ENCODE results near the gene NCKAP5.
"Not testable (repeated sequence)": the region's sequence is repeated elsewhere in the genome, so short reads cannot be mapped to it uniquely, and the experiment has no call there.

The NCKAP5 gene

GRCh38 chr2:133252780-133253355 is 315.4 kb downstream of the NCKAP5 start:
- DNase-seq (ENCODE audit: low read depth, low spot score), result no peak
- H3K27ac ChIP-seq, result no peak overlapping the region

GRCh38 chr2:133249362-133249761 is 318.9 kb downstream of the NCKAP5 start:
- no peak for DNase-seq (ENCODE audit: low read depth, low spot score)

GRCh38 chr2:133248264-133248663 is 320.0 kb downstream of the NCKAP5 start:
- DNase-seq (ENCODE audit: low read depth, low spot score), result no peak
- no peak overlapping the region for H3K27ac ChIP-seq

More at GRCh38 chr2:133249362-133249761, 318.9 kb downstream of the NCKAP5 start:
- no peak overlapping the region for H3K27ac ChIP-seq

GRCh38 chr2:133247631-133248030 is 320.6 kb downstream of the NCKAP5 start:
- no peak overlapping the region for H3K27ac ChIP-seq
- no peak for DNase-seq (ENCODE audit: low read depth, low spot score)

GRCh38 chr2:133241224-133241571 is 327.1 kb downstream of the NCKAP5 start:
- H3K27ac ChIP-seq, result no peak overlapping the region

GRCh38 chr2:133240491-133241223 is 327.6 kb downstream of the NCKAP5 start:
- H3K27ac ChIP-seq, result no peak overlapping the region
- DNase-seq (ENCODE audit: low read depth, low spot score), result no peak

More at GRCh38 chr2:133241224-133241571, 327.1 kb downstream of the NCKAP5 start:
- DNase-seq (ENCODE audit: low read depth, low spot score), result no peak

GRCh38 chr2:133235968-133236367 is 332.3 kb downstream of the NCKAP5 start:
- DNase-seq (ENCODE audit: low read depth, low spot score), result no peak
- no peak overlapping the region for H3K27ac ChIP-seq

GRCh38 chr2:133232556-133232955 is 335.7 kb downstream of the NCKAP5 start:
- DNase-seq (ENCODE audit: low read depth, low spot score), result no peak
- no peak overlapping the region for H3K27ac ChIP-seq

GRCh38 chr2:133231264-133231663 is 337.0 kb downstream of the NCKAP5 start:
- H3K27ac ChIP-seq, result no peak overlapping the region
- no peak for DNase-seq (ENCODE audit: low read depth, low spot score)

- no peak for DNase-seq (ENCODE audit: low read depth, low spot score)
- H3K27ac ChIP-seq, result no peak overlapping the region
These were observed 338.3 kb downstream of the NCKAP5 start for GRCh38 chr2:133229974-133230373.

- no peak for DNase-seq (ENCODE audit: low read depth, low spot score)
- H3K27ac ChIP-seq, result no peak overlapping the region
These were observed 345.0 kb downstream of the NCKAP5 start for GRCh38 chr2:133223226-133223625.

- no peak overlapping the region for H3K27ac ChIP-seq
- DNase-seq (ENCODE audit: low read depth, low spot score), result no peak
These were observed 346.9 kb downstream of the NCKAP5 start for GRCh38 chr2:133221398-133221797.

- no peak for DNase-seq (ENCODE audit: low read depth, low spot score)
- H3K27ac ChIP-seq, result no peak overlapping the region
These were observed 350.1 kb downstream of the NCKAP5 start for GRCh38 chr2:133218204-133218603.

GRCh38 chr2:133215477-133215876 is 352.8 kb downstream of the NCKAP5 start:
- DNase-seq (ENCODE audit: low read depth, low spot score), result no peak

GRCh38 chr2:133213651-133214050 is 354.6 kb downstream of the NCKAP5 start:
- H3K27ac ChIP-seq, result no peak overlapping the region
- DNase-seq (ENCODE audit: low read depth, low spot score), result no peak

More at GRCh38 chr2:133215477-133215876, 352.8 kb downstream of the NCKAP5 start:
- no peak overlapping the region for H3K27ac ChIP-seq

GRCh38 chr2:133209325-133209724 is 358.9 kb downstream of the NCKAP5 start:
- no peak for DNase-seq (ENCODE audit: low read depth, low spot score)
- H3K27ac ChIP-seq, result no peak overlapping the region

GRCh38 chr2:133206666-133207065 is 361.6 kb downstream of the NCKAP5 start:
- DNase-seq (ENCODE audit: low read depth, low spot score); H3K27ac ChIP-seq: not testable (repeated sequence)

- H3K27ac ChIP-seq, result no peak overlapping the region
- DNase-seq (ENCODE audit: low read depth, low spot score), result no peak
These were observed 363.8 kb downstream of the NCKAP5 start for GRCh38 chr2:133204421-133204820.

GRCh38 chr2:133200684-133201421 is 367.4 kb downstream of the NCKAP5 start:
- peak; percentile 77 for DNase-seq (ENCODE audit: low read depth, low spot score)
- H3K27ac ChIP-seq, result peak overlapping the region; percentile 89

GRCh38 chr2:133198678-133199077 is 369.6 kb downstream of the NCKAP5 start:
- DNase-seq (ENCODE audit: low read depth, low spot score), result no peak
- no peak overlapping the region for H3K27ac ChIP-seq

GRCh38 chr2:133197156-133197555 is 371.1 kb downstream of the NCKAP5 start:
- DNase-seq (ENCODE audit: low read depth, low spot score), result peak; percentile 3
- H3K27ac ChIP-seq, result no peak overlapping the region
